ENCODE data around the gene VCL.
A peak's percentile ranks its signal among the peaks of the same experiment; 100 is the strongest.

The VCL gene

GRCh38 chr10:74079936-74080590, 82.1 kb downstream of the VCL start:
- no peak for DNase-seq

GRCh38 chr10:74081192-74081803, 83.4 kb downstream of the VCL start:
- peak; percentile 69 for DNase-seq

DNA sequence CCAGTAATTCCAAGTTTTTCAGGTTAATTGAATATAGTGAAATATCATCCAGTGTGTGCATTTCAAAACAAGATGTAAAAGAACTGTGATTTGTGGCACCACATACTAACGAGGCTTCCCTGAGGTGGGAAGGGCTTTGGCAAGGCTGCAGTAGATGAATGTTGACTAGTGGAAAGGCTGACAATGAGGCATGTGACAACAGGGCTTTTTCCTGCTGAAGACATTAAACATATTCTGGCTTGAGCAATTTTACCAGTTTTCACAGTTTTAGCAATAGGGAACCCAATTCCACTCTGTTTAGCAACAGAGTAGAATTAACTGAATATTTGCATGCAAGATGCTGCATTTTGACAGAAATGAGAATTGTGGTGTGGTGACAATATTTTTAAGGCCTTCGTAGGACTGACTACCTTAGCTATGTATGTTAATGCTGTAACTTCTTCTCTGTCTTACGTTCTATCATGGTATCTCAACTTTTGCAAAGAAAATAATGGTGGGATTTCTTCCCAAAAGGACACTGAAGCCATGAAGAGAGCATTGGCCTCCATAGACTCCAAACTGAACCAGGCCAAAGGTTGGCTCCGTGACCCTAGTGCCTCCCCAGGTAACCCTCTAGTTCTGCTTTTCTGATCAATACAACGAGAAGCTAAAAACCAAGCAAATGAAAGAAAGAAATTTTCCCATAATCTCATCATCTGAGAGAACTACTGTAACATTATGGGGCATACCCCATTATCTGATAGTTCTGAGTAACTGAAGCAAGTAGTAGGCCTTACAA, 84.2 kb downstream of the VCL start:
- peak; percentile 51 for DNase-seq

DNA sequence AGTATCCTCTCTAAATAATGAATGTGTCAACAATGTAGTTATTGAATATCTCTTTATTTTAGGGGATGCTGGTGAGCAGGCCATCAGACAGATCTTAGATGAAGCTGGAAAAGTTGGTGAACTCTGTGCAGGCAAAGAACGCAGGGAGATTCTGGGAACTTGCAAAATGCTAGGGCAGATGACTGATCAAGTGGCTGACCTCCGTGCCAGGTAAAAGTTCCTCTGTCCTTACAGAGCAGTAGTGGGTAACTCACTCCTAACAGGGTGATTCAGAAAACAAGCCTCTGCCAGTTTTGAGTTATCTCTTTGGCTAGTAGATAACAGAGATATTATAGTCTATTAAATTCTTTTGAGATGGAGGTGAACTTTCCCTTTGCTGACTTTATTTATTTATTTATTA, 85.4 kb downstream of the VCL start:
- no peak for DNase-seq

DNA sequence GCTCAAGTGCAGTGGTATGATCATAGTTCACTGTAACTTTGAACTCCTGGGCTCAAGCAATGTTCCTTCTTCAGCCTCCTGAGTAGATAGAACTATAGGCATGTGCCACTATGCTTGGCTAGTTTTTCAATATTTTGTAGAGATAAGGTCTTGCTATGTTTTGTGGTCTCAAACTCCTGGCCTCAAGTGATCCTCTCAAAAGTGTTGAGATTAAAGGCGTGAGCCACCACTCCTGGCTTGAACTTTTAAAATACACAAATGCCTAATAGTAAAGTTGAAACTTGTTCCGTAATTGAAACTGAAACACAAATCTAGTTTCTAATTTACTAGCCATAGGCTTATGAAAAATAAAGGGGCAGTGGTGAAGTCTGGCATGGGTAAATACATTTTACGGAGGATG, 87.0 kb downstream of the VCL start:
- DNase-seq = peak; percentile 29

GRCh38 chr10:74086317-74086716, 88.4 kb downstream of the VCL start:
- DNase-seq = no peak

- DNase-seq = no peak
Observed at GRCh38 chr10:74088722-74089121, 90.8 kb downstream of the VCL start.

GRCh38 chr10:74092372-74092771, 94.5 kb downstream of the VCL start:
- DNase-seq = no peak

GRCh38 chr10:74093530-74094164, 95.7 kb downstream of the VCL start:
- no peak for DNase-seq

- no peak for DNase-seq
Observed at GRCh38 chr10:74094231-74094630, 96.3 kb downstream of the VCL start.

DNA sequence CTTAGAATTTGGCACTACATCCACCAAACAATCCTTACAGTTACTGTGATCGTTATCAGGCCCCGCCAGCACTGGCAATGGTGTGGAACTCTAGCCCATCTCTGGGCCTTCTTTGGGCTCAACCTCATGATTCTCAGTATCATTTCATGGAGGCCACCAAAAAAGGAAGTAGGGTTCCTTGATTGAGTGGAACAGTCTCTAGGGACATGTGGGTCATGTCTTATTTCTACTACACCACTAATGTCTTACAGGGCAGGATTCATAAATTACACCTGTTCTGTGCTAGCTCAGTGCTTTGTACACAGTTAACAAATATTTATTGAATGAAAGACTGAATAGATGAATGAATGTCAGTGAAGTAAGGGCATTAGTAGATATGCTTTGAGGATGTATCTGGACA, 98.9 kb downstream of the VCL start:
- no peak for DNase-seq

DNA sequence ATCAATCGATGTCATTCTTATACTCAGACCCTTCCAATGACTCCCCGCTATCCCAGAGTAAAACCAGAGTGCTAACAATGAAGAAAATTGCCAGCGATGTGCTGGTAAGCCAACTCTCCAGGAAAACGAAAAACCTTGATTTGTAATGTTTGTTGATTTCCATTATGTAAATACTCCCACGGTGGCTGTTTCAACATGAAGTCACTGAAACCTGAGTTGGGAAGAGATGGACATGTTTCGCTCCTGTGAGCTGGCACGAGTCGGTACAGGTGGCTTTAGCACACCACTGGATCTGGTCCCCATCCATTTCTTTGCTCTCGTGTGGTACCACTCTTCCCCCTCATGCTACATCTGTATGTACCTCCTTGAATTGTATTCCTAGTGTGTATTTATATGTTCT, 99.9 kb downstream of the VCL start:
- DNase-seq = no peak

- no peak for DNase-seq
Observed at GRCh38 chr10:74099420-74099819, 101.5 kb downstream of the VCL start.

GRCh38 chr10:74099836-74100235, 101.9 kb downstream of the VCL start:
- no peak for DNase-seq

DNA sequence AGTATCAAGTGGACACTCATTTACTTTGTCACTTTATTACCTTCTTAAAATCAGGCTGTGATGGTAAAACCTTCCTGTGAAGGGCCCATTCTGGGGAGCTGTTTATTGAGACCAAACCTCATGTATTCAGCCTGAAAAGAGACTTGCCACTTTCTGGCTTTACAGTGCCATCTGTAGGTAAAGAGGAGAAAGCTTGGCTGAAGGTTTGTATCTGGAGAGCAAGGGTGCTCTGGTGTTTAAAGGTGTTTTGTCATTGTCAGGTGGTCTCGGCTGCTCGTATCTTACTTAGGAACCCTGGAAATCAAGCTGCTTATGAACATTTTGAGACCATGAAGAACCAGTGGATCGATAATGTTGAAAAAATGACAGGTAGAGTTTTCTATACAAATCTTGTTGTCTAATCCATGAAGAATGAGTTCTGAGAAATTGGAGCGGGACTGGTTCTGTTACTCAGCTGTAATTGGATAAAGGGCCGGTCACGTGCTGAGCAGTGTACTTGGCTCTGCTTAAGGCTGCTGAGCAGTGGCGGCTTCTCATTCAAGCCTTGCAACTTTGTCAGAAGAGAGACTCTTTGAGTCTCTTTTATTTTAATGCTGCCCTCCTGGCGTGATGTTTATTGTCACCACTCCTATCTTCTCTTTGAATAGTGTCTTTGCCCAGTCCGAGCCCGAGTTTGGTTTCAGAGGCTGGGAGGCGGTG, 105.8 kb downstream of the VCL start:
- peak; percentile 9 for DNase-seq

- DNase-seq = no peak
Observed at GRCh38 chr10:74104480-74104879, 106.6 kb downstream of the VCL start.

DNA sequence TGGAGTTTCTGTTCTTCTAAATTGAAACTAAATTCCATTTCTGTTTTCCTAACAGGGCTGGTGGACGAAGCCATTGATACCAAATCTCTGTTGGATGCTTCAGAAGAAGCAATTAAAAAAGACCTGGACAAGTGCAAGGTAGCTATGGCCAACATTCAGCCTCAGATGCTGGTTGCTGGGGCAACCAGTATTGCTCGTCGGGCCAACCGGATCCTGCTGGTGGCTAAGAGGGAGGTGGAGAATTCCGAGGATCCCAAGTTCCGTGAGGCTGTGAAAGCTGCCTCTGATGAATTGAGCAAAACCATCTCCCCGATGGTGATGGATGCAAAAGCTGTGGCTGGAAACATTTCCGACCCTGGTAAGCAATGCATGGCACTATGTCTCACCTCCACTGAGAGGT, 107.1 kb downstream of the VCL start:
- DNase-seq = no peak

GRCh38 chr10:74107391-74107790, 109.5 kb downstream of the VCL start:
- DNase-seq = no peak

DNA sequence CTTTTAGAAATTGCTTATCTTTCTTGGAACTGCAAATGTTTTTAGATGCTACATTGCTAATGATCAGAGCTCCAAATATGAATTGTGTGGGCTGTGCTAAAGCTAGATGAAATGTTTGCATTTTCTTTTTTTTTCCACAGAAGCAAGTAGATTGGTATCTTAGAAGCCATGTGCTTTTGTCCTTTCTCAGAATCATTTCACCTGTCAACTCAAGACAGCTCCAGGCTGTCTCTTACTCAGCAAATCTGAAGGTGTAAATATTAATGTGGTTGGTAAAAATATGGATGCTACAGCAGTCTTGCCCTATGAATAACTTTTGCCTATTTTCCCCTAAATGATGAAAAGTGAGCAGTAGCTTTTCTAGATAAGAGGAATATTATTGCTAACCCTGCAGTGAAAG, 111.5 kb downstream of the VCL start:
- no peak for DNase-seq

DNA sequence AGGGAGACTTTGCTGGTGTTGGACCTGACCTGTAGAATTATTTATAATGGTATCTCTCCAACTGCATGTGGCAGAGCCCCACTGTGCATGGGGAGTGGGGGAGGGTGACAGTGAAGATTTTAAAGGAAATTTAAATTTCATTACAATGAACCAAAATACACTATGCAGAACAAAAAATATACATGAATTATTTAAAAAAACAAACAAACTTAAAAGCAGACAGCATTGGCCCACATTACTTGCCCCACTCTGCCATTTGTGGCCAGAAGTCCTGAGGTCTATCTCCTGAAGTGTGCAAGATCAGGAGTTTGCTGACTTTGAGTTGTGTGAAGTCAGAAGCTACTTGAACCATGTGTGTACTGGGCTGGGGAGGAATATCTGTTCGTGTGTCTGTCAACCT, 112.2 kb downstream of the VCL start:
- no peak for DNase-seq

GRCh38 chr10:74111799-74112198, 113.9 kb downstream of the VCL start:
- DNase-seq = no peak

DNA sequence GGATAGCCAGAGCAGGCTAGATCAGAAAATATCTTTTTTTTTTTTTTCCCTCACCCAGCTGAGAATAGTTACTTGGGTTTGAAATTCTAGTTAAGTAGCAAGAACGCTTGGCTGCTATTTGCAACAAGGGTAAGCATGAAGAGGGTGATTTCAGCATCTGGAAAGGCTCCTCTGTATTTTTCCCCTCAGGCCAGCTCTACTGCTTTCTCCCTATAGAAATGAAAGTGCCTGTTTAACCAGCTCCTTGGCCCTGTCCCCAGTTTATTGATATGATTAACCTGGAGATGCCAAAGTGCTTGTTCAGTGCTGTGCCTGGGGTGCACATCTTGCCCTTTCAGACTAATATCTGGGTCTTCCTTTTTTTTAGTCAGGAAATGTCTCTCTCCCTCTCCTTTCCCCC, 115.6 kb downstream of the VCL start:
- no peak for DNase-seq

DNA sequence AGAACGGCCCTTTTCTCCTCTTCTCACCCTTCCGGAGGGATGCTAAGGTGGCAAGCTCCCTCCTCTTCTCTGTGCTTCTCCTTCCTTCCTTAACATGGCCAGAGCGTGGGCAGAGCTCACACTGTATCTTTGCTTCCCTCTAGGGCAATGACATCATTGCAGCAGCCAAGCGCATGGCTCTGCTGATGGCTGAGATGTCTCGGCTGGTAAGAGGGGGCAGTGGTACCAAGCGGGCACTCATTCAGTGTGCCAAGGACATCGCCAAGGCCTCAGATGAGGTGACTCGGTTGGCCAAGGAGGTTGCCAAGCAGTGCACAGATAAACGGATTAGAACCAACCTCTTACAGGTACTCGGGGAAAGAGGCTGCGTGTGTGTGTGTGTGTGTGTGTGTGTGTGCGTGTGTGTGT, 116.1 kb downstream of the VCL start:
- no peak for DNase-seq
